Measurements from ENCODE around the gene PRAME.

DNA sequence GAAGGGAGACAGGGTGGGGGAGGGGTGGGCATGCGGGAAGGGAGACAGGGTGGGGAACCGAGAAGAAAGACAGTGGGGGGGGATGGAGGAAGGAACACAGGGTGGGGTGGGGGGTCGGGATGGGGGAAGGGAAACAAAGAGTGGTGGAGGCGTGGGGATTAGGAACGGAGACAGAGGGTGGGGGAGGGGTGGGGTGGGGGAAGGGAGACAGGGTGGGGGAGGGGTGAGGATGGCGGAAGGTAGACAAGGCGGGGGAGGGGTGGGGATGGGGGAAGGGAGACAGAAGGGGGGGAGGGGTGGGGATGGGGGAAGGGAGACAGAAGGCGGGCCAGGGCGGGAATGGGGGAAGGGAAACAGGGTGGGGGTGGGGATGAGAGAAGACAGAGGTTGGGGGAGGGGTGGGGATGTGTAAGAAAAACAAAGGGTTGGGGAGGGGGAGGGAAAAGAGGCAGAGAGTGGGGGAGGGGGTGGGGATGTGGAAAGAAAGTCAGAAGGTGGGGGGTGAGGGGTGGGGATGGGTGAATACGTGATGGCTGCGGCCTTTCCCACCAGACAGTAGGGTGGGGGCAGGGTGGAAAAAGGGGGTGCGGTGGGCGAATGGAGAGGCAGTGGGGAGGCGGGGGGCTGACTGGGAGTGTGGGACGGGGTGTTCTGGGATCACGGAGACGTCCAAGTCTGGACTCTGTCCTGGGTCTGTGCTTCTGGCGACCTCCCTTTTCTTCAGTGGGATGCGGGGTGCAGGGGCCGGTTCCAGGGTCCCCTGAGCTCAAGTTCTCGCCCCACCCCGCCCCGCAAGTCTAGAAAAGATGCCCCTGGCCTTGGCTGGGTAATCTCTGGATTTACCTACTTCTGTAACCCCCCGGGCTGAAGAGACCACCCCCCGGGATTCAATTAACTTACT lies 744 bp downstream of the PRAME start:
- TF ChIP-seq POLR2AphosphoS5 (IDR thresholded peaks at IDR 0.05; ENCODE audit: low read depth, low read length): no peak
- TF ChIP-seq SPI1 (IDR thresholded peaks at IDR 0.05; ENCODE audit: low read depth, low read length): no peak
- TF ChIP-seq POLR2A (IDR thresholded peaks at IDR 0.05; ENCODE audit: low read depth, low read length): no peak
- TF ChIP-seq TAF1 (IDR thresholded peaks at IDR 0.05; ENCODE audit: low read depth, low read length): no peak
- no peak for TF ChIP-seq PAX5 (IDR thresholded peaks at IDR 0.05; ENCODE audit: insufficient read depth, low read length, severe bottlenecking)
